ENCODE data around the gene CENPQ. TPM values are rescaled to one million over a fixed set of nuclear protein-coding genes. Genes with fewer than 3 reads are reported as not detected.

CENPQ gene
- total RNA-seq, 1 experiment from 2014 or later: 11.7 TPM

GRCh38 chr6:49462071-49462470, 1.1 kb upstream of the CENPQ start:
- peak; percentile 6 for DNase-seq (ENCODE audit: low spot score)
- POLR2A ChIA-PET (ENCODE audit: low non-redundant PET): interaction anchor here (0.7 kb wide), 1 partner anchor 1490 kb away, joined by 3 read pairs; no protein-coding TSS in a partner anchor
- peaks cover 8% of the 10 kb centered on the region for H3K4me1 ChIP-seq (ENCODE audit: insufficient read depth, low read length, poor library complexity, severe bottlenecking)
- BruUV-seq (replicated peaks): no TSS peak
- CTCF ChIA-PET: no interaction called here
- H3K4me3 ChIP-seq (ENCODE audit: low read depth, low read length, poor library complexity, severe bottlenecking): peak overlapping the region; percentile 66
- intact Hi-C loops (cut with micrococcal nuclease; ENCODE audit: unreplicated experiment): loop anchor here (5.0 kb wide), 1 partner anchor 385 kb away; no protein-coding TSS in a partner anchor
- TF ChIP-seq EZH2 (IDR thresholded peaks at IDR 0.05; ENCODE audit: borderline replicate concordance, low read depth, low read length, poor library complexity, severe bottlenecking) (no peak), CTCF (conservative IDR thresholded peaks at IDR 0.05; ENCODE audit: low read depth, low read length) (no peak)
- H3K9me3 ChIP-seq (ENCODE audit: low read depth, low read length, poor library complexity, severe bottlenecking): no peaks in the 10 kb centered on the region
- H3K36me3 ChIP-seq (ENCODE audit: insufficient read depth, low read length, poor library complexity, severe bottlenecking): peaks cover 2% of the 10 kb centered on the region
- peak overlapping the region; percentile 92 for H3K27ac ChIP-seq (ENCODE audit: low read depth, low read length, poor library complexity, severe bottlenecking)
- H3K27me3 ChIP-seq (replicated peaks; ENCODE audit: insufficient read depth, low read depth, low read length, poor library complexity): no peaks in the 10 kb centered on the region

DNA sequence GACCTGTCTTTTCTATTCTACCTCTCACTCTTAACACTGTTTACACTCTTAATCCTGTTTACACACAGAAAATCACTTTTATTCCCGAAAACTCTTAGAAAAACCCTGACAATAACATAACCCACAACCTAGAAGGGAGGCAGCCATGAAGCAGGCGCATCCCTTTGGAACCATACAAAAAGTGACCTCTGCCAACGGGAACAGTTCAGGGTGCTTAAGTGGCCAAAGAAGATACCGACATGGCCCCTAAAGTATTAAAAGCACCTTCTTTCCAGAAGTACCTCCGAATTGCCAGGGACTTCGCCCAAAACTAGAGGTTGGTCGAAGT, 607 bp upstream of the CENPQ start:
- DNase-seq (ENCODE audit: low spot score): no peak
- POLR2A ChIA-PET (ENCODE audit: low non-redundant PET): no interaction called here
- Histone ChIP-seq H3K4me3 (ENCODE audit: low read depth, low read length, poor library complexity, severe bottlenecking) (peak overlapping the region; percentile 66), H3K27me3 (replicated peaks; ENCODE audit: insufficient read depth, low read depth, low read length, poor library complexity) (no peaks in the 10 kb centered on the region), H3K4me1 (ENCODE audit: insufficient read depth, low read length, poor library complexity, severe bottlenecking) (peaks cover 8% of the 10 kb centered on the region), H3K27ac (ENCODE audit: low read depth, low read length, poor library complexity, severe bottlenecking) (peak overlapping the region; percentile 92), H3K36me3 (ENCODE audit: insufficient read depth, low read length, poor library complexity, severe bottlenecking) (no peaks in the 10 kb centered on the region), H3K9me3 (ENCODE audit: low read depth, low read length, poor library complexity, severe bottlenecking) (no peaks in the 10 kb centered on the region)
- CTCF ChIA-PET: no interaction called here
- TF ChIP-seq EZH2 (IDR thresholded peaks at IDR 0.05; ENCODE audit: borderline replicate concordance, low read depth, low read length, poor library complexity, severe bottlenecking) (no peak), CTCF (conservative IDR thresholded peaks at IDR 0.05; ENCODE audit: low read depth, low read length) (no peak)
- BruUV-seq (replicated peaks): TSS peak; percentile 68
- intact Hi-C loops (cut with micrococcal nuclease; ENCODE audit: unreplicated experiment): loop anchor here (5.0 kb wide), 1 partner anchor 385 kb away; no protein-coding TSS in a partner anchor

DNA sequence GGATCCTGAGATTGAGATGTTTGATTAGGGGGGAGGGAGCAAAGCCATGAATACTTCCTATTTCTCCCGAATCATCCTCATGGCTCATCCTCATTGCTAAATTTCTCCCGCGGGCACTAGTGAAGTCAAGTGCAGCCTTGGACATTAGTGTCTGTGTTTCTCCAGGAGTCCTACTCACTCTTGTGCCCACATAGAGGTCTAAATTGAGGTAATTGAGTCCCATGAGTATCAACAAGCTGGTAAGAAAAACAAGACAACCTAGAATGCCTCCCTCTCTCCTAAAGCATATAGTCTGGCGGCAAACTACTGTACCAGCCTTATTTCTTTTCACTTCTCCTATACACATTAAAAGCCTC, 420 bp downstream of the CENPQ start:
- CTCF ChIA-PET: no interaction called here
- H3K27ac ChIP-seq (ENCODE audit: low read depth, low read length, poor library complexity, severe bottlenecking): peak overlapping the region; percentile 92

More for the DNA sequence above, 420 bp downstream of the CENPQ start:
- BruUV-seq (replicated peaks): TSS peak; percentile 89
- no peak for TF ChIP-seq CTCF (conservative IDR thresholded peaks at IDR 0.05; ENCODE audit: low read depth, low read length)
- no peak for TF ChIP-seq EZH2 (IDR thresholded peaks at IDR 0.05; ENCODE audit: borderline replicate concordance, low read depth, low read length, poor library complexity, severe bottlenecking)
- no peaks in the 10 kb centered on the region for H3K36me3 ChIP-seq (ENCODE audit: insufficient read depth, low read length, poor library complexity, severe bottlenecking)
- H3K9me3 ChIP-seq (ENCODE audit: low read depth, low read length, poor library complexity, severe bottlenecking): no peaks in the 10 kb centered on the region
- POLR2A ChIA-PET (ENCODE audit: low non-redundant PET): no interaction called here
- H3K4me1 ChIP-seq (ENCODE audit: insufficient read depth, low read length, poor library complexity, severe bottlenecking): peaks cover 8% of the 10 kb centered on the region
- intact Hi-C loops (cut with micrococcal nuclease; ENCODE audit: unreplicated experiment): loop anchor here (5.0 kb wide), 1 partner anchor 384 kb away; no protein-coding TSS in a partner anchor
- no peaks in the 10 kb centered on the region for H3K27me3 ChIP-seq (replicated peaks; ENCODE audit: insufficient read depth, low read depth, low read length, poor library complexity)
- no peak for DNase-seq (ENCODE audit: low spot score)
- peak overlapping the region; percentile 66 for H3K4me3 ChIP-seq (ENCODE audit: low read depth, low read length, poor library complexity, severe bottlenecking)

Data from A673 (cell line).